Brain pericyte (primary cell): ENCODE results near the gene SMC6.

Source experiments
- DNase-seq: peaks from one replicate; pipeline ENCODE4 v3.0.0-alpha.2; 2012; ENCODE audit warnings: low read depth, low spot score

Gene SMC6

DNA sequence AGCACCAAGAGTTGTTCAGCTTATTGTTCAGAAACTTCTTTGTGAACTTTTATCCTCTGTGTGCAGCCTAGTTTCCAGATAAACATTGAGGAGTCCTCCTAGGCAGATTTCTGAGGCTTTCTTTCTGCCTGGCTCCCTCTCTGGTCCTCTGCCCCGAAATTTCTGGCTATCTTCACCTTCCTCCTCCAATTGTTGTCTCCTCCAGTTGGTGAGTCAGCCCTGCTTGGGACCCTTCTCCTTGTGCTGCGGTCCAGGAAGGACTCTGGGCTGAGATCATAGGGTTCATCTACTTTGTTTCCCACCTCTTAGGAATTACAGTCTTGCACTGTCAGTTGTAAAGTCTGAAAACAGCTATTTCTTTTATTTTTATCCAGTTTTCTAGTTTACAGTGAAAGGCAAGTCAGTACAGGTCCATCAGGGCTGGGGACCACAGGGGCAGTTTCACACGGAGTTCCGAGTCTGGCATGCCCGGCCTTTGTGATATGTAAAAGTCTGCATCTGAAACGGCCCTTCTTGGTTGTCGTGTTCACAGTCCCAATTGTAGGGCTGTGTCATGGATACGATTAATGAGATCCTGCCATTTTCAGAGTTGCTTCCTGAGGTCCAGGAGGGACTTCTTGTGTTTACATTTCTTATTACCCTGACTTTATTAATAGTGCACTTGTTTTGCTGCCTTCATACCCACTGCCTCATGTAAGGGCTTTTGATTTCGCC lies 100.8 kb downstream of the SMC6 start:
- no peak for DNase-seq

DNA sequence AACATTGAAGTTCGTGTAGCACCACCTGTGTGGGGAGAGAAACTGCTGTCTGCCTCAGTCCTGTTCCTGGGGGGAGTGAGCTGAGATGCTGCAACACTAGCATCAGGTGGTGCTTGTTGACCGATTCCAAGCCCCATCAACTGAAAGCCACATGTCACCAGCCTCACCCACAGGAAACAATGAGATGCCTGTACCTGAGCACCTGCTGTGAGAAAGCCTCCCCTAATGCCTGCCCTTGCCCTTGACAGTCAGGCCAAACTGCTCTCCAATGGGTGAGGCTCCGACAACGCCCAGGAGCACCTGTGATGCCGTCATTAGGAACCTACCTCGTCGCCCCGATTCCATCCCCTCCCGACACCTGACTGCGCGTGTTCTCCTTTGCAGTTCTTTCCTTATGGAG lies 104.6 kb downstream of the SMC6 start:
- no peak for DNase-seq

DNA sequence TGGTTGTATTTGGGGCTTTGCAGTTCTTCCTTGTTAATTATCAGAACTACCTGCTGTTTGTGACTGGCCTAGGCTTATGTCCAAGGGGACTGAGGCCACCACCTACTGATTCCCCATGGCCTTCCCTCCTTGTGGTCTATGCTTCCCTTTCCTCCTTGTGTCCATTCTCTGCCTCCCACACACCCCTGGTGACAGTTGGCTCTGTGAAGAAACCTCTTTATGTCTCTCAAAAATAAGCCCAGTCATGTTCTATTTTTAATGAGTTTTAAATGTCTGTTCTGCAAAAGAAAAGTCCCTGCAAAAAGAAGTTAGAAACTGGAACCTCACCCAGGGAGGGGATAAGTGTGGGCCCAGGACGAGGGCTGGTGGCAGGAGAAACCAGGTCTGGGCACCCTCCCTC lies 105.0 kb downstream of the SMC6 start:
- no peak for DNase-seq

DNA sequence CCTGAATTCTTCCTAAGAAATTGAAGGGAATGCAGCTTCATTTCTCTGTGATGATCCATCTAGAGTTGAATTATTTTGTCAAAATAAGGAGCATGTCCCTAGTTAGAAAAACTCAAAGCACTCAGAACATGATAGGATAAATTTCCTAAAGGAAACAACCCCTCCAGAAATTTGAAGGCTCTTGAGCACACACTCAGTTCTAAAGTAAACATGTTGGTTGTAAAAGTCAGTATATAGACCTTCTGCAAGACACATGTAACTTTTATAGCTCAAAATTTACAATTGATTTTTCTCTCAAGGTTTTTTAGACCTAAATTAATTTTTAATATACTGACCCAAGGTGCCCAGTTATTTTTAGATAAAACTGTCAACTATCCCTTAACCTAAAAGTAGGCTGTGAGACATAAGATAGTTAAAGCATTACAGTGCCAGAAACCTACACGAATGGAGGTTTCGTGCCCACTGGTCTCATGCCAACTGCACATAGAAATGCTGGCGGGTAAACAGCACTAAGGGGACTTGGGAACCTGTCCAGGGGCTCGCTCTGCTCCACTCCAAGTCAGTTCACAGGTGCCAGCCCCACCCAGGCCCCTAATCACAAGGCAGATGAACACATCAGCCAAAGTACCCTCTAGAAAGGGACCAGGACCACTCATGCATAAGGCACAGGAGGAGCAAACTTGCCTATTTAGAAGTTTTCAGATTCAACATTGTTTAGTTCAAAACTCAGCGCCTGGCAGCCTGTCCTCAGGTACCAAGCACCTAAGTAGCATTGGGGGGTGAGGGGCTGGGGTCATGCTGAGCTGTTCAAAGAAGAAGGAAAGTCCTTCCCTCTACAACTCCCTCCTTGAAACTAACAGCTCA lies 106.5 kb downstream of the SMC6 start:
- DNase-seq: no peak

DNA sequence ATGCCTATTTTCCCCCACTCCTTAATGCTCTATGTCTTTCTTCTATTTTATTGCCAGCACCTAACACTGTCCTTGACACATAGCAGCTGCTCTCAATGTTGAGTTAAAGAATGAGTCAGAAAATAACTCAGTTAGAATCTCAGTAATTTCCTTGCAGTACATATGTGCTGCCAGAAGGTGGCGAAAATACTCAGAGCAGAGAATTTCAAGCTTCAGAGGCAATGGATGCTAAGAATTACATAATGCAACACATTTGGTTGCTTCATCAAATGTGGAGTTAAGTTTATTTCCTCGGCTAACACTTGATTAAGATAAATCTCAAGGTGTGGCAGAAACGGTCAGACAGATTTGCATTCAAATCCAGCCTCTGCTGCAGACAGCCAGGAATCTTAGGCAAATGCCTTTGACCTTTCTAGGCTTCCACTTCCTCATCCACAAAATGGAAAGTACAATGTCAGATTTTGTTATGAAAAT lies 107.5 kb downstream of the SMC6 start:
- peak; percentile 29 for DNase-seq

DNA sequence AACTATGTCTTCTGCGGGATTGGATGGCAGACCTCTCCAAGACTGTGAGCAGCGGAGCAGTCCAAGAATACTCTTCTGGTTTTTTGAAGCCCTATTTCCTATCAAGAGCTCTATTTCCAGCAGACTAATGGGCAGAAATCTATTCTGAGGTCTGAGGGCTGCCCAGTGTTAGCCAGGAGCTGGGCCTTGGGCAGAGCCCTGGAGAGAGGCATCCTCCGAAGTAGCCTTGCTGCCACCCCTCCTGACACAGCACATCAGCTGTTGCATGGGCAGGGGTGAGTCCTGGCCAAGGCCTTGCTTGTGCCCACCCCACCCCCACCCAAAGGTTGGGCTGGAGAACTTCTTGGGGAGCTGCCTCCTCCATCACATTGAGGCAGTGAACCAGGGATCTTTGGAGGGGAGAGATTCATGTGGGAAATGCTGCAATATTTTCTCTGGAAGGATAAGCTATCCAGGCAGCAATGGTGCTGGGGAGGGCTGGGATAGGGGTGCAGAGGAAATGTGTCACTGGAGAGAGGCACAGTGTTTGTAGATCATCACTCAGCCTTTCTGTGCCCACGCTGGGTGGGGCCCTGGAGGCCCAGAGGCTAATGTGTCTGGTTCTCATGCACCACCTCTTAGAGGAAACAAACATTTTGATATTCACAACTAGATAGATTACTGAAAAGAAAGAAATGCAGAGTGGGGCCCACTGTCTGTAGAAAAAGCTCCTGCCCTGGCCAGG lies 108.5 kb downstream of the SMC6 start:
- DNase-seq: no peak

DNA sequence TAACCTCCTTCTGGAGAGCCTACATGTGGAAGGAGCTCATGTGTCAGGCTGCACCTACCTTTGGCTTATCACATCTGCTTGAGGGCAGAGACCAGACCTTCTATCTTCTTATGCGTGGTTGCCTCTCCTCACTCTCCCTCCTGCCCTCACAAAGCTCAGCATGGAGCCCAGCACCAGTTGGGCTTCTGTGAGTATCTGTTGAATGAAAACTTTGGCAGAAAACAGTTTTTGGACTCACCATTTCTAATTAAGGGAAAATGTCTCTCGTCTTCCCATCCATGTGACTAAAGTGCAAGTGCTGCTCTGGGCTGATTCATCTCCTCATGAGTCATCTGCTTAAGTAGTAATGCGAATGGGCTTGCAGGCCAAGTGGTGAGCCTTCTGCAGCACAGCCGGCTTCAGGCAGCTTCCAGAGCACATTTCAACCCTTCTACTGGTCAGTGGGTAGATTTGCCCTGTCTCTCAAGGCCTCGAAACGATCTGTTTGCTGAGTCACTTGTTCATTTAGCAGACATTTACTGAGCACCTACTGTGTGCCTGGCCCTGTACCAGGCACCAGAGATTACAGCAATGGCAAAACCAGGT lies 110.5 kb downstream of the SMC6 start:
- DNase-seq: peak; percentile 46

DNA sequence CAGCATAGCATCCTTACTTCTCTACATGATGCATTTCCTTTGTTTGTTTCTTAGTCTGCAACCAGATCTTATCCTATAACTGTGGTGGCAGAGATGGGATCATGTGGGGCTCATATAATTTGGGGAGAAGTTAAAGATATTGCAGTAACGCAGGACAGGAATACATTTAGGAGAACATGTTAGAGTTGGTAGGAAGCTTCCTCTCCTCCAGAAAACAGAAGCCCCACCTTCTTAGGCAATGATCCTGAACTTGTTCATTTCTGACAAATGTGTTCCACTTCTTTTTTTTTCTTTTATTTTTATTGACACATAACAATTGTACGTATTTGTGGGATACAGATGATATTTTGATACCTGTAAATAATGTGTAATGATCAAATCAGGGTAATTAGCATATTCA lies 113.2 kb downstream of the SMC6 start:
- no peak for DNase-seq

DNA sequence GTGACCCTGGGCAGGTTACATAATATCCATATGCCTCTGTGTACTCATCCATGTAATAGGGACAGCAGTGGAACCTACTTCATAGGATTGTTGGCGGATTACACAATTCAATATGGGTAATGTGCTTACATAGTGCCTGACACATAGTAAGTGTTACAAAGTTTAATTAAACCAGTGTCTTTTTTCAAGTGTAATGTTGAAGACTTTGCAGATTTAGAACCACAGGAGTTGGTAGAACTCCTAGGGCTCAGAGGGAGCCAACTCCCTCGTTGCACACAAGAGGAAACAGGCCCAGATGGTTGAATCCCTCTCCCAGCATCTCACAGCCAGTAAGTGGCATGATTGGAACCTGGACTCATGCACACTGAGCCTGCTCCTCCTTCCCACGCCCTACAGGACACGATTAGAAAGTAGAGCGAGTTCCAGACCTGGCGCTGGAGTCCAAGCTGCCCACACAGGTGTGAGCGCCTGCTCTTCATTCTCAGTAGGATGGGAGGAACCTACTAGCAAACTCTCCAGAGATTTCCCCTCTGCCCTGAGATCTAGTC lies 115.3 kb downstream of the SMC6 start:
- no peak for DNase-seq

DNA sequence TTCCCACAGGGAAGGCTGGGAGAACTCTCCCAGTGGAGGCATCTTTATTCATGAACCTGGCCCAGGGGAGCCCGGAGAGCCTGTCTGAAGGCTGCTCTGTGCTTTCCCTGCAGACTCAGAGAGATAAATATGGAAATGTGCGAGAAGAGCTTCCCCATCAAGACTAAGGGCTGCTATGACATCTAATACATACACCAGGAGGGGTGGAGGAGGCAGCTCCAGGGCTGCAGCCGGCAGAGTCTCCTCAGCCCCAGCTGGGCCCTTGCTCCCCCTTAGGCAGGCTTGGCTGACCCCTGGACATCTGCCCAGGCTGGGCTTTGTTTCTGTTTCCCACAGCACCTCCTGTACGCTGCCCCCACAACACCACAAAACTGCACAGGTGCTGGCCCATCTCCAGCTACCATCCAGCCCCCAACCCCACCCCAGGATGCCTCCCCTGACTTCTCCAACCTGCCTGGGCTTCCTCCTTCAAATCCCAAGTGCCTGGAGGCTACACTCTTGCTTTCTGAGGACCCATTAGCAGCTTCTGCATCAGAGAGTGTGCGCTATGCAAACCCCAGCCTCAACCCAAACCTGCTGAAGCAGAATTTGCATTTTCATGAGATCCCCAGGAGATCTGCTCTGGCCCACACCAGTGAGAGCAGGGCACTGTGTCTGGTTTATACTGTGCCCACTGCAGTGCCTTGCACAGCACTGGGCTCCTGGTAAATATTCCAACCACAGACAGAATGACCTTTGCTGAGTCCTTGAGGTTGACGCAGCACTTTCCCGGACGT lies 116.3 kb downstream of the SMC6 start:
- no peak for DNase-seq

DNA sequence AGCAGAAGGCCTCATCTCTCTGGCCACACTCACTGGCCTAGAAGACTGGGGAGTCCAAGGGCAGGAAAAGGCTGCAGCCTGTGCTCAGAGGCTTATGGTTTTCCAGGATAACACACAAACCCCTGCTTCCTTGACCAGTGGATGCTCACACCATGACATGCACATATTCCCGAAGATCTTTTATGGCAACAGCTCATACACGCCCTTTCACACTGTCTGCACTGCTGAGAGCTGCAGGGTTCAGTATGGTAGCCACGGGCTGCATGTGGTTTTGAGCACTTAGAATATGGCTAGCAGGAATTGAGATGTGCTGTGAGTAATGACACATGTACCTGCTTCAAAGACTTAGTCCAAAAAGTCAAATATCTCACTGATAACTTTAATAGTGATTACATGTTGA lies 117.4 kb downstream of the SMC6 start:
- no peak for DNase-seq

DNA sequence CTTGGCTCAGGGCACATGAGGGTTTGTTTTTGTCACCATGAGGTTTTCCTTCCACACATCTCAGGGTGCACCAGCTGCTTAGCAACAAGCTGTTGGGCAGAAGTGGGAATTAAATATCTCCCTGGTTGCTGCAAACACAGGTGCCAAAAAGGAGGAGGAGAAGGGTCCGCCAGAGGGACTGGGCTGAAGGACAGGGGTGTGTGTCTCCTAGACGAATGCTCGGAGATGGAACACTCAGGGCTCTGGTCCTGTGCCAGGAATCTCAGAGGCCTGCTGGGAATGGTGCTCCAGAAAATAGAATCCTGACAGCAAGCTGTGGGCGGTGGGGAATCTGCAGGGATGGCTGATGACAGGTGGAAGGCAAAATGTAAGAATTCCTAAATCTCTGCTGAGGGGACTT lies 118.6 kb downstream of the SMC6 start:
- no peak for DNase-seq

DNA sequence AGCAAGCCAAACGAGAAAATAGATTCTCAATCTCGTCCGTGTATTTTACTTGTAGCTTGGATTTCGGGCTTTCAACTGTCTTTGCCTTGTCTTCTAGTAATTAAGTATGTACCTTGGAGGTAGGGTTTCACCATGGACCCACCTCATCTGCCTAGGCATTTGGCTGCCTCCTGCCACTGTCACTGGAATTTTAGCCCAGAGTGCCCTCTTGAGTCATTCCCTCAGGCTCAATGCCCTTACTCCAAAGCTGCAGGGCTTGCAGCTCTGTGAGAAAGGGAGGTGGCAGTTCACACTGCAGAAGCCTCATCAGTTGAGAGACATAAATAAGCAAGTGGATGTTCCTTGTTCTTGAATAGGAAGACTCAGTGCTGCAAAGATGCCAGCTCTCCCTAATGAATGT lies 123.5 kb downstream of the SMC6 start:
- DNase-seq: no peak

DNA sequence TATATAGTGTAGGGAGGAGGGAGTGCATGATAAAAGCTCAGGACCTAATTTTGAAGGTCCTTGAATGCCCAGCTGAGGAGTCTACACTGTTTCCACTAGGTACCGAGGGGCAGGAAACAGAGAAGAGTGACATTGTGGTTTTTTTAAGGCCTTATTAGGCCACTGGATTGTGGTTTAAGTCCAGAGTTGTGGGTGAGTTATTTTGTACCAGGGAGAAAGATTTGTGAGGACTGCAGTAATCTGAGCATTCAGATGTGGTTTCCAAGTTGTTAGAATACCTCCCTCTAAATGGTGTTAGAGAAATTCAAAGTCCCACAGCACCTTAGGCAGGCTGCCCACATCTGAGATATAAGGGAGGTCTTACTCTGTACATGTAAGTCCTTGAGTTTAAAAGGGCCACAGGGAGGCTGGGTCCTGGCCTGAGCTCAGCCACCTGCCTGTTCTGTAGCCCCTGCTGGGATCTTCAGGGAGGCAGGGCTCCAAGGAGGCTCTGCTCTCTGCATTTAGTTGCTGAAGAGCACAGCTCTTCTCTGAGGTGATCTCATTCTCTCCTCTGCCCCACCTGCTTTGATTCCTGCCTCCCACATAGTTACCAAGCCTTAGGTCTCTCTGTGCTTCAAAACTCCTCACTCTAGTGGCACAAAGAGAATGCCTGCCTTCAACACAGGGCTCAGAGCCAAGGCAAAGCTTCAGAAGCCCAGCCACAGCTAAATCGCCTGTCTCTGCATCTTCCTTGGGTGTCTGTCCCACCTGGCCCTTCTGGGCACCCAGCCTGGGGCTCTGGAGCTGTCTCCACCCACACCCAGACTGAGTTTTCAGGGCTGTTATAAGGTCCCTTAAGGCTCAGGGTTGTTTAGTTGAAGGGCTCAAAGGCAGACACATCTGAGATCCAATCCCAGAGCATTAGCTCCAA lies 125.0 kb downstream of the SMC6 start:
- no peak for DNase-seq

DNA sequence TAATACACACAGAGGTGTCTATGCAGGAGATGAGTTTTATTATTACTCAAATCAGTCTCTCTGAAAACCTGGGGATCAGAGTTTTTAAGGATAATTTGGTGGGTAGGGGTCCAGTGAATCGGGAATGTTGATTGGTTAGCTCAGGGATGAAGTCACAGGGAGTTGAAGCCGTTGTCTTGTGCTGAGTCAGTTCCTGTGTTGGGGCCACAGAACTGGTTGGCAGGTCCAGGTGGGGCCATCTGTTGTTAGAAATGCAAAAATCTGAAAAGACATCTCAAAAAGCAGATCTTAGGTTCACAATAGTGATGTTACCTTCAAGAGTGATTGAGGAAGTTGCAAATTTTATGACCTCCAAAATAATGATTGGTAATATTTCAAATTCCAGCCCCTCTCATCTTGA lies 126.2 kb downstream of the SMC6 start:
- DNase-seq: no peak

DNA sequence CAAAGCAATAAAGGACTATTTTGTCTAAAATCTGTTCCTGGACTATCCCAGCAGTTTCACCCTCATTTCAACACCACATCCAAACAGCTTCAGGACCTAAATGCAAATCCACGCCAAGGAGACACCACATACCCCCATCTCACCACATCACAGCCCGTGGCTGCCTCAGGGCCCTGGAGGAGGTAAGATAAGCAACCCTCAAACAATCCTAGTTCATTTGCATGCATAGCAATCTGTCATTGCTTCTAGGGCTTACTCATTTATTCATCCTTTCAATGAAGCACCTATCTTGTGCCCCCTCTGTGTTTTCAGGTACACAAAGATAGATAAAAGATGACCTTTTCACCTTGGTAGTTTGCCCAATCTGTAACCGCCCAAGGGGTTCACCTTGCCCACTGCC lies 126.6 kb downstream of the SMC6 start:
- no peak for DNase-seq

DNA sequence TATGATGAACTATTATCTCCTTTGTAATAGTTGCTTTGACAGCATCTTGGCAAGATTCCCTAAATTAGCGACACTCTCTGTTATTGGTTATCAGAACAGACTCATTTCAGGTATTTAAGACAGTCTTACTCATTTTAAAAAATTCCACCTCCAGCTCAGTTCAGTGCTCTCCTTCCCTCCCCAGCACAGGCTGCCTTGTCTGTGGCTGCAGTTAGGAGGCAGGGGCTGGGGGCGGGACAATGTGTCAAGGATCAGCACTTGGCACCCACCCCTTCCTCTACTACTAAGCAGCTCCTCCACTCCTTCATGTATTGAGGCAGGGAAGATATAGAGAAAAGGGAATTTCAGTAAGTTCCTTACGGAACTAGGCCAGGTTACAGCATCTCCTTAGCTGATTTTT lies 128.2 kb downstream of the SMC6 start:
- no peak for DNase-seq

DNA sequence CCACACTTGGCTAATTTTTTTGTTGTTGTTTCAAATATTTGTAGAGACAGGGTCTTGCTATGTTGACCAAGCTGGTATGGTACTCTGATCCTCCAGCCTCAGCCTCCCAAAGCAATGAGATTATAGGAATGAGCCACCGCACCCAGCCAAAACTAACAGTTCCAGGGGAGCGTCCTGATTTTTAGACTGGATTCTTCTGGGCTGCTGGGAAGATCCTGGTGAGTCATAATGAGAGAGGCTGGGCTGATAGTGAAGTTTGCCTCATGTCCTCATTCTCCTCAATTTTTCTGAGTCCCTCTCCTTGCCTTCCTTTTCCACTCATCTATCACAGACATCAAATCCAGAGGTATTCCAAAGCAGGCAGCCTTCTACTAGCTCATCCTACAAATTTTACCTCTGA lies 131.8 kb downstream of the SMC6 start:
- DNase-seq: no peak

DNA sequence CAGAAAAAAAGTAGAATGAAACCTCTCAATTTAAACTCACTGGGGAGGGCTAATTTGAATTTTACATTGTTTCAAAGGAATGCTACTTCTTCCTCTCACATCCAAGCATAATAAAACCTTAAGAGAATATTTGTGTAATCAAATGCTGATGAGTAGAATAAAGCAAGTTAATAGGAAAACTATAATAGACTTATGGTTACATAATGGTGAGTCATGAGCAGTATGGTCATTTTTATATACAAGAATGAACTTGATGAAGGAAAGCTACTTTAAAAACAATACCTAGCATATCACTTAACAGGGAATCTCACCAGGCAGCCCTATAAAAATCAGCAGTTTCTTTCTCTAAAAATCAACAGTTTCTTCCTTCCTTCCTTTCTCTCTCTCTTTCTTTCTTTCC lies 132.8 kb downstream of the SMC6 start:
- DNase-seq: no peak

DNA sequence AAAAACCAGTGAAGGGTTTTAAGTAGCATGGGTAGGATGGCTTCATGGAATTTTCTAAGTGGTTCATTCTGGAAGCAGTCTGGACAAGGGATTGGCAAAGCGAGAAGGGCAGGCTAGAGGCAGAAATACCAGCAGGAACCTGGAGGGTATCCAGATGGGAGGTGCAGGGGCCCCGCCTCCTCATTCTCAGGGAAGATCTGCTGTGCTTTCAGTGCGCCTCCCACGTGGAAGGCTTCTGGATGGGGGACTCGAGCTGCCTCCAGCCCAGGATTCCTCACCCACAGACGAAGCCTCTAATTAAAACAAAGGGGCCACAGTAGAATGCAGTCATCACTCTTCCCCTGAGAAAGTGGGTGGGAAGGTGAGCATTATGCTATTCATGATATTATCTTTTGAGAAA lies 133.3 kb downstream of the SMC6 start:
- DNase-seq: no peak
